HG02970 (cell line): ENCODE data around the gene LMO7.
"Not testable (repeated sequence)": the region's sequence is repeated elsewhere in the genome, so short reads cannot be mapped to it uniquely, and the experiment has no call there.

ENCODE experiments used
- ATAC-seq: cut with Tn5 transposase; IDR thresholded peaks from one replicate; pipeline ENCODE4 v1.9.1; 2021; ENCODE audit warnings: mild to moderate bottlenecking, moderate library complexity, moderate number of reproducible peaks; ENCODE audit not compliant: unreplicated experiment, low FRiP score

The LMO7 gene

DNA sequence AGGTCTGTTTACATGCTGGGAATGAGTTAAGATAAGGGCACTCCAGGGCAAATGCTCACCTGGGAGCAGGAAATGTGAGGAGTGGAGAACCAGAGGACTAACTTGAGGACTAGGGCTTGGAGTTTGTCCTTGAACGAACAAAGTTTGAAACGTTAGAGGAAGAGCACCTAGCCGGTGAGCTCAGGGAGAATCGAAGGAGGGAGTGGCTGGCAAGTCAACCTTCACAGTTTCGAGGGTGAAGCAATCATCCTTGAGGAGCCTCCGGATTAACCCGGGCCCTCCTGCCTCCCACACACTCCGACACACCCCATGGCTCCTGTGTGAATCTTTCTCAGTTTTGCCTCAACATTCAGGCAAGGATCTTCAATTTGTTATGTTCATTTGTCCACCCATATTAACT is 58.6 kb downstream of the LMO7 start:
- ATAC-seq: no peak

- peak; percentile 54 for ATAC-seq
These were observed 59.8 kb downstream of the LMO7 start for GRCh38 chr13:75695908-75696307.

DNA sequence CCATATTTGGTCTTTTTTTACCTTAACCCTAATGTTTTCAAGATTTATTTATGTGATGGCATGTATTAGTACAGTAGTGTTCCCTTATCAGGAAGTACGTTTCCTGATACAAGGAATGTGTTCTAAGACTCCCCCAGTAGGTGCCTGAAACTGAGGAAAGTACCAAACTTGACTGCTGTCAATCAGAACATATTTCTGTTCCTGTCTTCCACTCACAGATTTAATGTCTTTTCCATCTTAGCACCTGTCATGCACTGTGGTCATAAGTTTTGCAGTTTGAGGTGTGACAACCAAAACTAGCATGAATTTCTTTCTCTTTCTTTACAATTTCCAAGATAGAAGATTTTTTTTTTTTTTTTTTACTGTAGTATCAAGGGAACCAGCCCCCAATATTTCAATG is 62.9 kb downstream of the LMO7 start:
- ATAC-seq: no peak

GRCh38 chr13:75699717-75700116 is 63.6 kb downstream of the LMO7 start:
- not testable (repeated sequence) for ATAC-seq

- ATAC-seq: no peak
These were observed 64.4 kb downstream of the LMO7 start for GRCh38 chr13:75700552-75700951.

DNA sequence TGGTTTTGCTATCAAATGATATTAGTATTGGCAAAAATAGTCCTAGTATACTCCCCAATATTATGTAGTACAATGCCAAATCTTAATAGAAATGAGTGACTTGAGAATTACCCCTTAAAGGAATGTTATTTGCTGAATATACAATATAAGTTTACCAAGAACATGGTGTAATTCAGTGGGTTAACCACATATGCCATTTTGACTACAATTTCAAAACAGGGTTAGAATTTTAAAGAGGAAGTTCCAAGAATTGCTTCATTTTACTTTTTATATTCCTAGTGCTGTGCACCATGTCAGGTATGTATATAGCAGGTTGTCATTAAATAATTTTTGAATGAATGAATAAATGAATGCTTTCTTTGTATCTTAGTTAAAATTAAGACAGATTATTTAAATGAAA is 66.3 kb downstream of the LMO7 start:
- ATAC-seq: no peak

- ATAC-seq: no peak
These were observed 67.6 kb downstream of the LMO7 start for GRCh38 chr13:75703769-75704168.

DNA sequence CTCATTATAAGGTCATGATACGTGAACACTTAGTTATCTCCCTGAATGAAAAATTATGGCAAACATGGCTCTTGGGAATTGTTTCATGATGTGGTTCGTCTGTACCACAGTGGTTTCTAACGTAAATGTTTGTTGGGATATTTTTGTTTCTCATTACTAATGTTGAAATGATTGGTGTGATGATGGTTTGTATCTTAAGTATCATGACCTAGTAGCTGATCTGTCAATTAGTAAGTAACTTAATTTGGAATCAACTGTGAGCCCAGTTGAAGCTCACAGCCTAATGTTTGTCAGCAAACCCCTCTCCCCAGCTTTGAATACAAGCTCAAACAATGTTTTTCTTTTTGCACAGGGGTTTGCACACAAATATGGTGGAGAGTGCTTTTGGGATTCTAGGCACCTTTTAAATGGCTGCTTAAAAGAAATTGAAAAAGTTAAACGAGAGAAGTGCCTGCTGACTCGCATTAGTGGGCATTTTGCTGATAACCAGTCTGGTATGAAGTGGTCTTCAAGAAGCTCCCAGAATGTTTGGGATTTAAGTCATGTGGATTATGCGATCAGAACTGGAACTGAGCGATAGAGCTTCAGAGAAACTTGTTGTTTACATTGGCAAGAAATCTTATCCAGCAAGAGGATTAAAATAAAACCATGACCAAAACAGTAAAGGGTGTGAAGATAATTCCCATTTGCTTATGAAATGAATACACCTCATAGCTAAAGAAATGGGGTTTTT is 68.2 kb downstream of the LMO7 start:
- no peak for ATAC-seq

DNA sequence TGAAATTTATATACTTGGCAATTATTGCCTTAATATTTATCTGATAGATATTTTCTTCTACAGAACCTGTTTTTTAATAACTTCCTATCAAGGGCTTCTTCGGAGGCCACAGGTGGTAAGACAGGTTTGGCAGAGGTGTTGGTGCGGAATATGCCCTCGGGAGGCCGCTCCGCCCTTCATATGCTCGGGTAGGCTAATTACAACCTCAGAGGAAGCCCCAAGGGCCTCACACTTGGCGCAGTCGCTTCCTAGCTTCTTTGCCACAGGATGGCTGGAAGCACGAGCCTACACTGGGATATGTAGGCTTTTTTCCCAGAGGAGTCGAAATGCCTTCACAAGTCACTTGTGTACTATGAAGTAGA is 68.8 kb downstream of the LMO7 start:
- no peak for ATAC-seq

- ATAC-seq: no peak
These were observed 69.3 kb downstream of the LMO7 start for GRCh38 chr13:75705395-75705794.

GRCh38 chr13:75705908-75706307 is 69.8 kb downstream of the LMO7 start:
- no peak for ATAC-seq

- ATAC-seq: no peak
These were observed 77.7 kb downstream of the LMO7 start for GRCh38 chr13:75713852-75714251.

DNA sequence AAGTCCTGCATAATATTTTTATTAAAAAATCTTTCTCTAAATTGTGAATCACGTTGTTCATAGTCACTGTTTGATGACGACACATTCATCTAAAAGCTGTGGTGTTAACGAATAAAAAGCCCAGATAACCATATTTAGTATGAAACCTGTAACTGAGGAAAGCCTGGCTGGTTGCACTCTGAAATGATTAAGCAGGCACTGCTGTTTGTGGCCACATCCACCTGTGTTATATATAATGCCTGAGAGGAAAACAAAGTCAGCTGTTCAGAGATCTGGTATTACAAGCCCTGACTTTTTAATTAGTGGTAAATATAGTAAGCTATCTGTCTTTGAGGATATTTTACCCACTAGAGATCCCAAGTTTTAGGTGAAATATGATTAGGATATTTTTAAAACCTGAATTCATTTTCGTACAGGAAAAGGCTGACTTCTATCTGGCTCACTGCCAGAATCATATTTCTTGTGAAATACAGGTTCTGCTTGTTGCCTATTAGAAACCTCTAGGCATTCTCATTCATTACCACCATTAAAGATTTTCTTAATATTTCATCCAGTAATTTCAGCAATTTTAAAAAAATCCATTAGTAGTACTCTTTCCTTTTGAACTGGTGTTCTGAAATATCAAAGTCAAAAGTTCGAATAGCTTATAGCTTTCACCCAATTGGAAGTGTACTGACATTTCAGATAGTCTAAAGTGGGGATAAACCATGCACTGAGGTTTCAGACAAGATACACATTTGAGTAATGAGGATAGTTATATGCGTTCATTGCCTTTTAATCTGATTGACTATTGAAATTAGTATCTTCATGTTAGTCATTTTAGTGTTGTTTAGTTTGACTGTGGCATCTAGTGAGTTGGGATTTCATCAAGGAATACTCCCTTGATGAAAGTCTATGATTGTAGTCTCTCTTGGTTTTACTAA is 79.7 kb downstream of the LMO7 start:
- peak; percentile 70 for ATAC-seq

GRCh38 chr13:75717525-75717924 is 81.4 kb downstream of the LMO7 start:
- no peak for ATAC-seq

GRCh38 chr13:75721307-75721706 is 85.2 kb downstream of the LMO7 start:
- ATAC-seq: no peak

DNA sequence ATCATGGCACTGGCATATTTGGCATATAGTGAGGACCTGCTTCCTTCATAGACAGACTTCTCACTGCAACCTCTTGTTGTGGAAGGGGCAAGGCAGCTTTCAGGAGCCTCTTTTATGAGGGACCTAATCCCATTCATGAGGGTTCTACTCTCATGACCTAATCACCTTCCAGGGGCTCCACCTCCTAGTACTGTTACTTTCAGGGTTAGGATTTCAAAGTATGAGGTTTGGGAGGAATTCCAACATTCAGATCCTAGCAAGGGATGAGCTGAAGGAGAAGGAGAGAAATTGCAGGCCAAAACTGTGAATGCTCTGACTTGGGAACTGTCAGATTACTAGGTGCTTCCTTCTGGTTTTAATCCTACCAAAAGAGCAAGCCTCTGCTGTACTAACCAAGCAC is 87.8 kb downstream of the LMO7 start:
- no peak for ATAC-seq

DNA sequence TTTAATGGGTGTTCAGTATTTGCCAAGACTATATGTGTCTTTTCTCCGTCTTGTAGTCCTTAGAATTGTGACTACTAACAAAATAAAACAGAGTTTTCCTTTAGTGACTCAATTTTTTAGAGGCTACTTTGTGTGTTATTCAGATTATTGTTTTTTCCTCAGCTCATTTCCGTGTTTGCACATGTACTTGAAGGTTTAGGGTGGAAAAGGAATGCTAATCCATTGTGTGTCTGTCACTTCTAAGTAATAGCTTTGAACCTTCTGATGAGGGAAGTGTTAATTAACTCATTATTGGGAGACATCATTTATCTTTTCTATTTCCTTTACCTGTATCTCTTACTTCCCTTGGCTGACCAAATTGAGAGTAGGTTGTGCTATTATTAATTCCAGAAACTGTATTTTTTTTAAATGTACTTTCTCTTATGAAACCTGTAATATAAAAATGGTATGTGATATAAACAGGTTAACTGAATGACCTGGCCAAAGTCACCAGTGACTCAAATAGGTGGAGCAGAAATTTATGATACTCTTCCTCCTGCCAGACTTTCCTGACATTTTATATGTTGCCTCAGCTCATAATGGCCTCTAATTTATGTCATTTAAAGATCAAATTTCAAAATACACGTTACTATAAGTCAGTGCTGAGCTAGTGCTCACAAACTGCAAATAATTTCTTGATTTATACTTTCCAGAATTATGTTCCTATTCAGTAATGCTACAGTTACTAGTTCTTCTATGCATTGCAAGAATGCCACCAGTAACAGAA is 88.8 kb downstream of the LMO7 start:
- no peak for ATAC-seq

DNA sequence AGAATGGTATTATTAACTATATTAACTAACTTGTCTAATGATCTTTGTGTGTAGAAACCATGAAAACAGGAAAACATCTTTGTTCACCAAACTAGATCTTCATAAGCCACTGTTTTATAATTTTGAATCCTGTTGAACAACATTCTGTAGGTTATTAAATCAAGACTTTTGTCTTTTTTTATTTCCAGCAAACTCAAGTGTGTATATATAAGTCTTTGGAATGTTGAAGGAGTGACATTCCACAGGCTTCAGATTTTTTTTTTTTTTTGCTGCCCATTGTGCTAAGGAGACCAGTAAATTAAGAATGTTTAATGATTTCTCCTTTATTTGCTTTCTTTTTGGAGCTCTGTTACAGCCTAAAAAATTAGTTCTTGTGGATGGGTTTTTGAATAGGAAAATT is 89.6 kb downstream of the LMO7 start:
- no peak for ATAC-seq

DNA sequence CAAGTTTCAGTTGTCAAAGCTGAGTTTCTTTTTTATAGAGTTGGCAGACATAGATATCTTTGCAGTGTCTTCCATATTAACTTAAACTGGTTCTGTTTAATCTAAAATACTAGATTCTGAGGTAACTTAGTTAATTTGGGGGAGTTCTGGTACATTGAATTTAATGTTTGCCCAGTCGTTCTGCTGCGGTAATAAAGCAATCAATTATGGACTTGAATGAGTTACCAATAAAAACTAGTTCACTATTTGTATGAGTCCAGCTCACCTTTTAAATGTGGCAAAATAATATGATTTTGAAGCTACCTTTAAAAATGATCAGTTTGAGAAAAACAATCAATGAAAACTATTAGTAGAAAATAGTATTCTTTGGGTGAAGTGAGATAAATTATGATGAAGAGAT is 90.2 kb downstream of the LMO7 start:
- no peak for ATAC-seq

- ATAC-seq: not testable (repeated sequence)
These were observed 97.0 kb downstream of the LMO7 start for GRCh38 chr13:75733113-75733512.

DNA sequence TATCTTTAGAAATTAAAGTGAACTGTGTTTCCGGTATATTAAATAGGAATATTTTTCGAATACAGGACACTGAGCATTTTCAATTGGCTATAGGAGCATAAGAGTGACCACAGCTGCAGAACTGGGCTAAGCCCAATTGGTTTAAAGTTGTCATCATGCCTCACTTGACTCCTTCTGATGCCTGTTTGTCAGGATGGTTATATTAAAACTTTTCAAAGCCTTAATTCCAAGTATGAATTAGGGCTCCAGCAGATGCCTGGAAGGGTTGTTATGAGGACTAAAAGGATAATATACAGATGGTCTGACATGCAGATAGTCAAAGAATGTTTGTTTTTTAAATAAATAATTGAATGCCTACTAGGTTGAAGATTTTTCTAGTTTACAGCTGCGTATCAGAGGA is 100.0 kb downstream of the LMO7 start:
- ATAC-seq: no peak
